KBM-7 (cell line): ENCODE measurements around the gene FZR1.

Experiments used
- DNase-seq: peaks from one replicate; pipeline ENCODE4 v3.0.0-alpha.2; 2015
- in situ Hi-C: fragments of 300-500 bp; cut with MboI; formaldehyde crosslinking; loops from 2 replicates; pipeline ENCODE4 v1.14.3; 2020; ENCODE audit warnings: low sequenced_read_pairs, low pct_unique_long_range_greater_than_20kb, mixed read lengths

FZR1 gene

DNA sequence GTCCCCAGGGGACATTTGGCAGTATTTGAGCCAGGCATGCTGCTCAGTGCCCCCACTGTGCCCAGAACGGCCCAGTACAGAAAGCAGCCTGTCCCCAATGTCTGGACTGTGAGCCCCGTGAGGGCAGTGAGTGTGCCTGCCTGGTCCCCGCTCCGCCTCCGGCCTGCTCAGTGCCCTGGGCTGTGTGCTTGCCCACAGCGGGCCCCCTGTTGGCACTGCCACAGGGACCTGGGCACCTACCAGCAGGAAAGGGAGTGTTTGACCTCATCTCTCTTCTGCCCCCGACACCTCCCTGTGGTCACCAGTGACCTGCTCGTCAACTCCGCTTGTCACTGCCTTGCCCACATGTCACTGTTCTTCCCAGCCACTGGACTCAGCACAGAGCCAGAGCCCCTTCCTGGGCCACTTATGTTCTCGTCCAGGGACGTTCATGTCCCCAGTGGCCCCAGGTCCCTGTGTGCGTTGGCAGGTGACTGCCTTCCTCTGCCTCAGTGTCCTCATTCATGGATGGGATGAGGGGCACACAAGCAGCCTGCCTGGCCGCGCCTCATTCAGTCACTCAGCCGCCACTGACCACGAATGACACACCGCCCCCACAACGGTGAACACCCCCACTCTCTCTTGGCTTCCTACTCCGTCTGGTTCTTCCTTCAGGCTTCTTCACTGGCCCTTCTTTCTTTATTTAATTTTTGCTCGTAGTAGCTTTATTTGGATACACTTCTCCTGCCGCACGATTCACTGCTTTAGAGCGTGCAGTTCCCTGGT lies 2.8 kb downstream of the FZR1 start:
- DNase-seq: no peak
- in situ Hi-C loops: no loop called here

DNA sequence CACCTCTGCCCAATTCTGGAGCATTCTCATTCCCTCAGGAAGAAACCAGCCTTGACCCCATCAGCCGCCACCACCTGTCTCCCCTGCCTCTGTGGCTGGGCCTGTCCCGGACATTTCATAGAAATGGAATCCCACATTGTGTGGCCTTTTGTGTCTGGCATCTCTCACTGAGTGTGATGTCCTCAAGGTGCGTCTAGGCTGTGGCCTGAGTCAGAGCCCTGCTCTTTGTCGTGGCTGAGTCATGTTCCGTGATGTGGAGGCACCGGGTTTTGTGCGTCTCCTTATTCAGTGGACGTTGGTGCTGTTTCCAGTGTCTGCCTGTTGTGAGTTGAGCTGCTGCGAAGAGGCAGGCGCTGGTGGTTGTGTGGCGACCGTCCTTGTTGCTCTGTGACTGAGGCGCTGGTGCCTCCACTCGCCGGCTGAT lies 3.5 kb downstream of the FZR1 start:
- DNase-seq: no peak
- in situ Hi-C loops: no loop called here

DNA sequence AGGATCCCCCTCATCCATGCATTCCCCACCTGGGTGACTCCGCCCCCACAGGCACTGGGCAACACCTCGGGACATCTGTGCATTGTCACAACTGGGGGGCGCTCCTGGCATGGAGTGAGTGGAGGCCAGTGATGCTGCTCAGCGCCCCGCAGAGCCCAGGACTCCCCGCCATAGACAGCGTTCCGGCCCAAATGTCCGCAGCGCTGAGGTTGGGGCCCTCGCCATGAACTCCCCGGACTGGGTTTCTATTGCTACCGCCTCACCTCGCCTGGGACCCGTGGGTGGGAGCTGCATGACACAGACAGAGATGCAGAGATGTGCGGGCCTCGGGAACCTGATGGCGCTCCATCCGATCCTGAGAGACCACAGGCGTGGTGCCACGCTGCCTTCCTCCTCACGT lies 4.6 kb downstream of the FZR1 start:
- DNase-seq: no peak
- in situ Hi-C loops: no loop called here

DNA sequence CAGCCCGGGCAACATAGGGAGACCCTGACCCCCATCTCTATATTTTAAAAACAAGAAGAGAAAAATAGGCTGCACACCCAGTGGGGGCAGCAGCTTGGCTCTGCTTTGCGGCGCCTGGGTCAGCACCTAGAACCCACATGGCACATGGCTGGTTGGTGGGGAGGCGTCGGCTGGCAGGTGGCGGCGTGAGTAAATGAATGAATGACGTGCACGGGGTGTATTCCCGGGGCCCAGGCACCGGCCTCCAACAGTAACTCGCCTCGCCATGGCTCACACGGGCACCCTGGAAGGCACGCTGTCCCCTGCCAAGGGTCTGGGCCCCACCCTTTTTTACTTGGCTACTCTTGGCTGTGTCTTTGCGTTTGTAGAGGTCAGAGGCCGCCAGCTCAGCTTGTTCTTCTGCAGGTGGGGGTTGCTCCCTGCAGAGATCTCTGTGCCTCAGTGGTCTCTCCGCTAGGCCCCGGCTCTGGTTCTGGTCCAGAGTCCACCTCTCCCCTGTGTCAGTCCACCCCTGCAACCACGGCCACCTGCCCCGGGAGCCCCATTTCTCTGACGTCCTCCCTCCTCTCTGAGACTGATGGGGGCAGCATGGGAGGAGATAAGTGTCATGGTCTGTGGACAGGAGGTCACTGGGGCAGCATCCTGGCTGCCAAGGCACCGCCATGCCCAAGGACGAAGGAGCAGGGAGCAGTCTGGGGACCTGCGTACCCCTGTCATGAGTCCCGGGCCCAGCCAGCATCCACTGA lies 5.6 kb downstream of the FZR1 start:
- in situ Hi-C loops: no loop called here
- DNase-seq: no peak

DNA sequence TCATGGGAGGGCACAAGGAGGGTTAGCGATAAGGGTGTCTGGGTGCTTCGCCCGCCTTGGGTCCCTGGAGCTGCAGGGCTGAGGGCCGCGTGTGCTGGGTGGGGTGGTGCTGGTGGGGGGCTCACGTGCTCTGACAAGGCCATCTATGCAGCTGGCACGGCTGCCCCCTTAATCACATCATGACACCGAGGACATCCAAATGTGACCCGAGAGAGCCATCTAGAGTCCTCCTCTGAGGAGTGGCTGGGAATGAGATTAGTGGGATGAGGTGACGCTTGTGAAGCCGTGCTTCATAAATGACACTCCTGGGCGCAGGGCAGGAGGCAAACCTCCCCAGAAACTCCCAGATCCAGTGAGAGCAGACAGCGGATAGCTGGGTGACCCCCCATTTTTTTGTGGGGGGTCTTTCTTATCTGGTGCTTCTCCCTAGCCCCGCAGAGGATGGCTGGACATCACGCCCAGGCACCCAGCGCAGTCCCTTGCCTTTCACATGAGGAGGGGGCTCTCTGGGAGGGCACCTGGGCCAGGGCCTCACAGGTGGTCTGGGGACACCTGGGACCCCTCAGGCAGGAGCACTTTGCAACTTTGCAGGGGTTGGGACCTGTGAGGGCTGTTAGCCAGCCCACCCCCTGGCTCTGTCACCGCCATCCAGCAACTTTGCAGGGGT lies 6.6 kb downstream of the FZR1 start:
- DNase-seq: no peak
- in situ Hi-C loops: no loop called here

DNA sequence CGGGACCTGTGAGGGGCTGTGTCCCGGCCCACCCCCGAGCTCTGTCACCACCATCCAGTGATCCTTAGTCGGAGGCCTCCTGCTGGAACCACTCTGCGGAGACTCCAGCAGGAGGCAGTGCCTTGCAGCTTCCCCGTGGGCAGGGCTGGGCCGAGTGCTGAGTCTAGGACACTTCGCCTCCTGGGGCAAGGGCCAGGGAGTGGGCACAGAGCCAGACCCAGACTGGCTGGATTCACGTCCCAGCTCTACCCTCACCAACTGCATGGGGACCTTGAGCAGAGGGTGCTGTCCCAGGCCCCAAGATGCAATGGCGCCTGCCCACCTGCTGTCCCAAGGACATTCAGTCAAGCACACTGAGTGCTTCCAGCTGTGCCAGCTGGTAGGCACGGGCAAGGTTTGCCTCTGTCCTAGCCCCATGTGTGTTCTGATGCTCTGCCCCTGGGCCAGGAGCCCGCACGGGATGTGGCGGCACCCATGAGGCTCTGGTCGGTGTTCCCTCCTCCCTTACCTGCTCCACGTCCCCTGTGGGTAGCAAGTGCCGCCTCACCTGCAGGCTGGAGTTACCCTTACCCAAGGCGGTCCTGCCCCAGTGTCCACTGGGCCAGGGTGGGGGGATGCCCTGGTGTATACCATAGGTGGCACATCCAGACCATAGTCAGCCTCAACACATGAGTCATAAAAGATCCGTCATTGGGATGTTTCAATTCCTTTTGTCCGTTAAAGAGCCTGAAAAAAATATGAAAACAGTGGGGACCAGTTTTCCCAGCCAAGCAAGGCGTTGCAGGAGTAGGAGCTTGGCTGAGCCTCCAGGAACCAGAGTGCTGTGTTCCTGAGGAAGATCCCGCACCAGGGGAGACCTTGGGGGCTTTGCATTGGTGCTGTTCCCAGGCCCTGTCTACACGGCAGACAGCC lies 7.4 kb downstream of the FZR1 start:
- in situ Hi-C loops: no loop called here

DNA sequence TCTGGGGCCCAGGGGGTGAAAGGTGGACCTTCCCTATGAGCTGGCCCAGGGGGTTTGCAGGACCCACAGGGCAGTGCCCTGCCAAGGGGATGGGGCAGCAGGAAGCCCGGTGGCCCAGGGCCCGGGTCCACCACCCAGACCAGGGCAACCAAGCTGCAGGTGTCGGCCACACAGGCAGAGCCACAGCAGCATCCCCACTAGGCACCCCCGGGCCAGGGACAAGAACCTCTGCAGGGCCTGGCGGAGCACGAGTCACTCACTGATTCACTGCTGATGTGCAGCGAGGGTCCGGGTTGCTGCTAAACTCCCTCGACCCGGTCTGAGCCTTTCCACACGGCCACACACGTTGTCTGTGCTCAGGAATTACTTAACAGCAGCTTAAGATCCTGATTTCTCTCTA lies 8.8 kb downstream of the FZR1 start:
- in situ Hi-C loops: no loop called here
- no peak for DNase-seq

More for the DNA sequence above, 7.4 kb downstream of the FZR1 start:
- no peak for DNase-seq

DNA sequence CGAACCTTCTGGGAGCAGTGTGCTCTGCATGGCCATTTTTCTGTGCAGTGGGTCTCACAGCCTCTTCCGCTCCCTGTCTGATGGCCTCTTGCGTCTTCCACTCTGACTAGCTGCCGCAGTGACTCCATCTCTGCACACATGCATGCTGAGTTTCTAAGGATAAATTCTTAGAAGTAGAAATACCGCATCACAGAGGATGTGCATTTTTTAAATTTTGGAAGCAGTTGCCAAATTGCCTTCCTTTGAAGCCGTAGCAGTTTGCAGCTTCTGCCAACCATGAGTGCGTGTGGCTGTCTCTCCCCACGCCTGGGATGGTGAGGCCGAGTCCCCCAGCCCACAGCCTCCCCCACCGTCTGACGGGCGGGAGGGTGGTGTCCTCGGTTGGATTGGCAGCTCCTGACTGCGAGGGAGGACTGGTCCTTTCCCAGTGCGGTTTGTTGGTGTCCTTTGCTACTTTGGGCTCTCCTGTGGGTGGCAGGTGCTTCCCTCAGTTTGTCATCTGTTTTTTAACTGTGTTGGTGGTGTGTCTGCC lies 9.8 kb downstream of the FZR1 start:
- in situ Hi-C loops: no loop called here
- no peak for DNase-seq

DNA sequence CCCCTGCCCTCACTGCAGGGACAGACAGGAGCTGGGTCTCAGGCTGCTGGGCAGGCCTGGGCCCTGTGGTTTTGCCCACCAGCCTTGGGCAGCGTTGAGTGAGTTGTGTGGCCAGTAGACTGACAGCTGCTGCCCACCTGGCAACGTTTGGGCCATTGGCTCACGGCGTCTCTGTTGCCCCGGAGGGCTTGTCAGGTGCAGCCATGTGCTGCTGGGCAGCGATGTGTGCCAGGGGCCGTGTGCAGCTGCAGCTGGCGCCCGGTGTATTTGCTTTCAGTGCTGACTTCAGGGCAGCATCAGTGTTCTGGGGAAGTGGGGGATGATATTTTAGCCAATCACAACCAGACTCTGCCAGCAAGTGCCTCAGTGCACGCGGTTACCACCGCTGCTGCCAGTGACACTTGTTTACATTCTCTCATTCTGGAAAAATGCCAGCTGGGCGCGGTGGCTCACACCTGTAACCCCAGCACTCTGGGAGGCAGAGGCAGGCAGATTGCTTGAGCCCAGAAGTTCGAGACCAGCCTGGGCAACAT lies 10.6 kb downstream of the FZR1 start:
- in situ Hi-C loops: no loop called here
- no peak for DNase-seq

DNA sequence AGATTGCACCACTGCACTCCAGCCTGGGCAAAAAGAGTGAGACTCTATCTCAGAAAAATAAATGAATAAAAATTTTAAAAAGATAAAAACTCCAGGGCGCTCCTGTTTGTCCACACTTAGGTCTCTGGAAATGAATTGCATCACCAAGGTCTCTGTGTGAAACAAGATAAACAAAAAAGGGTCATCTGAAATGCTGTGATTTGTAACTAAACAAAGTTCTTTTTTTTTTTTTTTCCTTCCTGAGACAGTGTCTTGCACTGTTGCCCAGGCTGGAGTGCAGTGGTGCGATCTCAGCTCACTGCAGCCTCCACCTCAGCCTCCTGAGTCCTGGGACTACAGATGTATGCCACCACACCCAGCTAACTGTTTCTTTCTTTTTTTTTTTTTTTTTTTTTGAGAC lies 11.5 kb downstream of the FZR1 start:
- DNase-seq: no peak
- in situ Hi-C loops: no loop called here

DNA sequence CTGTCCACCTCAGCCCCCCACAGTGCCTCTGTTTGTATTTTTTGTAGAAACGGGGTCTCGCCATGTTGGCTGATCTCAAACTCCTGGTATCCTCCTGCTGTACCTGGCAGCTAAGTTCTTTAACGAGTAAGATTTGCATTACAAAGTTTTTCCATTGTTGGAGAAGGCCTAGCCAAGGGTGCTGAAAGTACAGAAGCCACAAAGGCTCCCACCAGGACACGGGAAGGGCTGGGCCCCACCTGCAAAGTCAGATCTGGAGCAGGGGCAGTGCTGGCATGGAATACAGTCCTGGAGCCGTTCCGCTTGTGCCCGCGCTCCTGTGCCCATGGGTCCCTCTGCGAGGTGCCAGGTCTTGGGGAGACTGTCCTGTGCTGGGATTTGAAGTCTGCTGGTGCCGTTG lies 12.1 kb downstream of the FZR1 start:
- in situ Hi-C loops: no loop called here
- no peak for DNase-seq

DNA sequence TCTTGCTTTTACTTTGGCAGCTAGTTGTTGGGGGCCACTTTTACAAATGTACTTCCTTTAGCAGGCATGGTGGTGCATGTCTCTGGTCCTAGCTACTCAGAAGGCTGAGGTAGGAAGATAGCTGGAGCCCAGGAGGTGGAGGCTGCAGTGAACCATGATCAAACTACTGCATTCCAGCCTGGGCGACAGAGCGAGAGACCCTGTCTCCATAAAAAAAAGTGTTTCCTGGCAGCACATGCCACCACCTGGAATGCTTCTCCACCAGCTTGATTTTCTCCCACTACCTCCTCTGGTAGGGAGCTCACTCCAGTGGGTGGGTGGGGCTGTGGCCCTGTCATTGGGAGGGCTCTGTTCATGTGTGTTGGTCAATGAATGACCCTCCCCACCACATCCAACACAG lies 12.5 kb downstream of the FZR1 start:
- in situ Hi-C loops: no loop called here
- no peak for DNase-seq

DNA sequence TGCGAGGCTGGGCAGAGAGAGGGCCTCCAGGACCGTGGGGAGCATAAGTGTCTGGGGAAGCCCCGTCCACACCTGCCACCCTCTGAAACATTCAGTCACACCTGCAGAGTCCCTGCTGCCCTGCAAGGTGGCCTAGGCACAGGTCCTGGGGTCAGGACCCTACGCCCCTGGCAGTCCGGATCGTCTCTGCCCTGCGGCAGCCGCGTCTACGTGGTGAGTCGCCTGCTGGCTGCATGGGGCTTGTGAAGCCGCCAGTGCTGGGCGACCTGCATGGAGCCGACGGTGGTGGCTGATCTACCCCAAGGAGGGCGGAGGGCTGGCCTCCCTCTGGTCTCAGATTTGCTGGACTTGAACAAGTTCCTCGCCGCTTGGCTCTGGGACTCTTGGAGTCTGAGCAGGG lies 13.0 kb downstream of the FZR1 start:
- in situ Hi-C loops: no loop called here

DNA sequence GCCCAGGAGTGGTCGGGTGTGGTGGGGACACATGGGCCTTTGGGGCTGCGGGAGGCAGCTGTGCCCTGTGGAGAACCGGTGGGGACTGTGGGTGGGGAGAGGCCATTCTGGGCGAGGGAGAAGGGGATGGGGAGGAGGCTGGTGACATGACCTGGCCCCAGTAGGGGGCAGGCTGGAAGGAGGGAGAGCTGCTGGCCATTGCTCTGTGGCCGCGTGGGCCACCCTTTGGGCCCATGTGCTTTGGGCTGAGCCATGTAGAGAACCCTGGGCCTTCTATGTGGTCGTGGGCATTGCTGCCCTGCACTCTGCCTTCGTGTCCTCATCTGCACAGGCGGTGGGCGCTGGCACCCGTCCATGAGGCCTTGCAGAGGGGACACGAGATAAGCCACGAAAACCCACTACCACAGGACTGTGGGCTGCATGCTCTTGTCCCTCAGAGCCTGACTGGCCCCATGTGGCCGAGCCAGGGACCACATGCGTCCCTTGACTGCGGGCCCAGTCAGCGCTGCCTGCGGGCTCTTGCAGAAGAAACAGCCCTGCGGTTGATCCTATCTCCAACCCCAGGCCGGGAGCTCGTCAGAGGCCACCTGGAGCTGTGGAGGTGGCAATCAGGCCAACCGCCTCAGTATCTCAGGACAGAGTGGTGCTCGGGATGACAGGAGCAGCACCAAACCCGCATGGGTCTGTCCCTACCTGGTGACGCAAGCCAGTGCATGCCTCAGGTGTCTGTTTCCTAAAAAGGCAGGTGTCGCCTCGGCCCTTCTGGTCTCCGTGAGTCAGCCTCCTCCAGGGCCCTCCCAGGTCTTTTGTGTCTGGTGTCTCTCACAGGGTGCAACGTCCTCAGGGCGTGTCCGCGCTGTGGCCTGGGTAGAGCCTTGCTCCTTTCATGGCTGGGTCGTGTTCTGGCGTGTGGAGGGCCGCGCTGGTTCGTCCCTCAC lies 14.3 kb downstream of the FZR1 start:
- in situ Hi-C loops: no loop called here
- no peak for DNase-seq

More for the DNA sequence above, 13.0 kb downstream of the FZR1 start:
- DNase-seq: no peak

DNA sequence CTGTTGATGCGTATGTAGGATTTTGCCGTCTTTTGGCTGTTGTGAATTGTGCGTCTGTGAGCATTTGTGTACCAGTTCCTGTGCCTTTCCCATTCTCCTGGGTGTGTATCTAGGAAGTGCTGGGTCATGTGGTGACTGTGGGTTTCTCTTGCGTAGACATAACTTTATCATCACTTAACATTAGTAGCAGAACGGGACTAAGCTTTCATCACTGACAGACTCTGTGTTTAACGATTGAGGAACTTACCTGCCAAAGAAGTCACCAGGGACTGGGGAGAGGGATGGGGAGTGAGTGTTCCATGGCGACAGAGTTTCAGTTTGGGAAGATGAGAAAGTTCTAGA lies 15.0 kb downstream of the FZR1 start:
- in situ Hi-C loops: no loop called here
- no peak for DNase-seq

DNA sequence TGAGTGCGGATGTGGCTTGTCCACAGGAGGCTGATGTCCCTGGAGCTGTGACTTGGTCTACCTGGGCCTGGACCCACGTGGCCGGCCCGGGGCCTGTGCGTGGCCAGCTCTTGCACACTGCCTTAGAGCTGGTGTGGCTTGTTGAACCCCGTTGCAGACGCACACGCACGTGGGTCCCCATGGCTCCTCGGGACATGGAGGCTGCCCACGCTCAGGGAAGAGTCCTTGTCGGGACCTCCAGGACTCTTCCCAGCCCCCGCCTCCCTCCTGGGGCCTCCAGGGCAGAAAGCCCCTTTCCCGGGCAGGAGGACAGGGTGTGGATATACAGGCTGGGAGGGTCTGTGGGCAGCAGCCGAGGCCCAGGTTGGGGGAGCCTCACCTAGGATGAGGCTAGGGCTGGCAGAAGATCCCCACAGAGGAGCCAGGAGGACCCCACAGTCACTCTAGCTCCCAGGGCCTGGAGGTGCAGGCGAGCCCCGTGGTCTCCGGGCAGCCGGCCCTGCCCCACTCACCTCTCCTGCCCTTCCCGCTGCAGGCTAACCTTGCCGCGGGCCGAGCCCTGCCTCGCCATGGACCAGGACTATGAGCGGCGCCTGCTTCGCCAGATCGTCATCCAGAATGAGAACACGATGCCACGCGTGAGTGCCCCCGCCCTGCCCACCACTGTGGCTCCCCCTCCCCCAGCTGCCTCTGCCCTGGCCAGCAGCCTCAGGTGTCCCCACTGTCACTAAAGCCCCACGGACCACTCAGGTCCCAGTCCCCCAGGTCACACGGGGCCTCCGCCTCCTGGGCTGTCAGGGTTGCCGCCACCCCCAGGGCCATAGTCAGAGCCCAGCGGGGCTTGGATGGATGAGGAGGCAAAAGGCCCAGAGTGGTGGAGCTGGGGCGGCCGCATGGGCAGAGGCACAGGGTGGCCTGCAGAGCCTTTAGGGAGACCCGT lies 16.6 kb downstream of the FZR1 start:
- in situ Hi-C loops: no loop called here
- no peak for DNase-seq
